NB4 (cell line): ENCODE measurements around the gene DUS4L.

Experiments
- MYC ChIP-seq: IDR thresholded peaks from 2 replicates; pipeline ENCODE4 v1.6.1; 2011; ENCODE audit warnings: low read depth, low read length
- POLR2A ChIP-seq: IDR thresholded peaks from 2 replicates; pipeline ENCODE4 v1.6.1; 2011; ENCODE audit warnings: mild to moderate bottlenecking; ENCODE audit not compliant: insufficient read length; ENCODE audit errors: extremely low read depth
- TF ChIP-seq, protein P1 (sequence below): IDR thresholded peaks from one replicate; pipeline ENCODE4 v1.5.1; 2012; ENCODE audit warnings: low read depth, low read length
- TF ChIP-seq, protein P2 (sequence below): IDR thresholded peaks from 2 replicates; pipeline ENCODE4 v1.6.1; 2011; ENCODE audit warnings: low read depth, low read length

DNA sequence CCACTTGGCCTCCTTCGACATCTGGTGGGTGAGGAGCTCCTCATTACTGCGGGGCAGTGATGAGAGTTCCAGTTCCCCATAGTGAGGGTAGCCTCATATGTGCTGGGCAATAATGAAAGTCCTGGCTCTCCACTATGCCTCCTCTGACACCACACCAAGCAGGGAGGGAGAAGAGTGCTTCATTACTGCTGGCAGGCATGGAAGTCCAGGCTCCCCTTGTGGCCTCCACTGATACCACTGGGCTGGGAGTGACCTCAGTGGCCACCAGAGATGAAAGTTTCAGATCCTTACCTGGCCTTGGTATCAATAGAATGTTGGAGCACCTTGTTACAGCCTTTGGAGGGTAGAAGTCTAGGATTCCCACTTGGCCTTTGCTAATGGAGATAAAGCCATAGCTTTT is 6.5 kb downstream of the DUS4L start:
- TF ChIP-seq, protein P1, sequence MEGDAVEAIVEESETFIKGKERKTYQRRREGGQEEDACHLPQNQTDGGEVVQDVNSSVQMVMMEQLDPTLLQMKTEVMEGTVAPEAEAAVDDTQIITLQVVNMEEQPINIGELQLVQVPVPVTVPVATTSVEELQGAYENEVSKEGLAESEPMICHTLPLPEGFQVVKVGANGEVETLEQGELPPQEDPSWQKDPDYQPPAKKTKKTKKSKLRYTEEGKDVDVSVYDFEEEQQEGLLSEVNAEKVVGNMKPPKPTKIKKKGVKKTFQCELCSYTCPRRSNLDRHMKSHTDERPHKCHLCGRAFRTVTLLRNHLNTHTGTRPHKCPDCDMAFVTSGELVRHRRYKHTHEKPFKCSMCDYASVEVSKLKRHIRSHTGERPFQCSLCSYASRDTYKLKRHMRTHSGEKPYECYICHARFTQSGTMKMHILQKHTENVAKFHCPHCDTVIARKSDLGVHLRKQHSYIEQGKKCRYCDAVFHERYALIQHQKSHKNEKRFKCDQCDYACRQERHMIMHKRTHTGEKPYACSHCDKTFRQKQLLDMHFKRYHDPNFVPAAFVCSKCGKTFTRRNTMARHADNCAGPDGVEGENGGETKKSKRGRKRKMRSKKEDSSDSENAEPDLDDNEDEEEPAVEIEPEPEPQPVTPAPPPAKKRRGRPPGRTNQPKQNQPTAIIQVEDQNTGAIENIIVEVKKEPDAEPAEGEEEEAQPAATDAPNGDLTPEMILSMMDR, result no peak
- TF ChIP-seq POLR2A (no peak), MYC (no peak)
- TF ChIP-seq, protein P2, sequence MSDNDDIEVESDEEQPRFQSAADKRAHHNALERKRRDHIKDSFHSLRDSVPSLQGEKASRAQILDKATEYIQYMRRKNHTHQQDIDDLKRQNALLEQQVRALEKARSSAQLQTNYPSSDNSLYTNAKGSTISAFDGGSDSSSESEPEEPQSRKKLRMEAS, result no peak
